A673 (cell line): ENCODE data around the gene PGGHG. TPM values are rescaled to one million over a fixed set of nuclear protein-coding genes. Genes with fewer than 3 reads are reported as not detected.

Experiments used
- BruUV-seq: library from RNA; stranded (reverse); fragments of 400-500 nt; replicated peaks from 2 replicates; lab custom pipeline; 2021; lab: Mats Ljungman, UMichigan
- CTCF ChIA-PET: fragments of 300-600 bp; sonication (Branson Sonifier 250); formaldehyde crosslinking; loops from one replicate; lab custom pipeline; 2022; ENCODE audit warnings: antibody characterized with exemption; lab: Charles Lee
- POLR2A ChIA-PET: fragments of 300-600 bp; sonication (Branson Sonifier 250); formaldehyde crosslinking; loops from one replicate; lab custom pipeline; 2022; ENCODE audit warnings: antibody characterized with exemption; ENCODE audit not compliant: low non-redundant PET; lab: Charles Lee
- DNase-seq: peaks from one replicate; pipeline ENCODE4 v3.0.0-alpha.2; 2015; ENCODE audit warnings: low spot score
- H3K27ac ChIP-seq: fragments of 200-600 bp; sonication (generic); 2 replicates; pipeline ENCODE4 v1.5.1; 2016; ENCODE audit warnings: mixed run types, low read depth, mild to moderate bottlenecking, mixed read lengths, antibody characterized with exemption, low read length; ENCODE audit not compliant: poor library complexity, severe bottlenecking
- H3K27me3 ChIP-seq: fragments of 200-600 bp; sonication (generic); replicated peaks from 2 replicates; pipeline ENCODE4 v1.6.1; 2017; ENCODE audit warnings: mixed run types, low read depth, mild to moderate bottlenecking, mixed read lengths, antibody characterized with exemption, low read length; ENCODE audit not compliant: insufficient read depth, poor library complexity
- H3K36me3 ChIP-seq: fragments of 200-600 bp; sonication (generic); 2 replicates; pipeline ENCODE4 v1.6.1; 2016; ENCODE audit warnings: mixed run types, mild to moderate bottlenecking, mixed read lengths, antibody characterized with exemption, low read length; ENCODE audit not compliant: insufficient read depth, poor library complexity, severe bottlenecking
- H3K4me1 ChIP-seq: fragments of 200-600 bp; sonication (generic); 2 replicates; pipeline ENCODE4 v1.6.1; 2017; ENCODE audit warnings: mixed run types, mild to moderate bottlenecking, mixed read lengths, antibody characterized with exemption, low read length; ENCODE audit not compliant: insufficient read depth, poor library complexity, severe bottlenecking
- H3K4me3 ChIP-seq: fragments of 200-600 bp; sonication (generic); 2 replicates; pipeline ENCODE4 v1.5.1; 2016; ENCODE audit warnings: low read depth, mixed run types, mild to moderate bottlenecking, mixed read lengths, low read length; ENCODE audit not compliant: poor library complexity, severe bottlenecking
- H3K9me3 ChIP-seq: fragments of 200-600 bp; sonication (generic); 2 replicates; pipeline ENCODE4 v1.6.1; 2016; ENCODE audit warnings: mixed run types, low read depth, mild to moderate bottlenecking, mixed read lengths, antibody characterized with exemption, low read length; ENCODE audit not compliant: poor library complexity, severe bottlenecking
- EZH2 ChIP-seq: fragments of 200-600 bp; sonication (generic); IDR thresholded peaks from 2 replicates; pipeline ENCODE4 v1.6.1; 2017; ENCODE audit warnings: borderline replicate concordance, low read depth, mild to moderate bottlenecking, mixed read lengths, antibody characterized with exemption, low read length; ENCODE audit not compliant: poor library complexity, severe bottlenecking
- intact Hi-C: fragments of 100-400 bp; cut with micrococcal nuclease; formaldehyde crosslinking; loops from one replicate; pipeline ENCODE4 v1.10.0; 2022; ENCODE audit not compliant: unreplicated experiment
- total RNA-seq: library from RNA; stranded (reverse); gene quantifications from 2 replicates; pipeline ENCODE4 v1.2.3, GENCODE V29; 2021
- TF ChIP-seq, protein P1 (sequence below): fragments of 300-800, 200-600 bp; sonication (generic); conservative IDR thresholded peaks from 2 replicates; pipeline ENCODE4 v1.5.1; 2017; ENCODE audit warnings: low read depth, mild to moderate bottlenecking, antibody characterized with exemption, low read length, moderate library complexity, mixed read lengths

PGGHG gene
- total RNA-seq, 1 experiment from 2014 or later, result 5.4 TPM

DNA sequence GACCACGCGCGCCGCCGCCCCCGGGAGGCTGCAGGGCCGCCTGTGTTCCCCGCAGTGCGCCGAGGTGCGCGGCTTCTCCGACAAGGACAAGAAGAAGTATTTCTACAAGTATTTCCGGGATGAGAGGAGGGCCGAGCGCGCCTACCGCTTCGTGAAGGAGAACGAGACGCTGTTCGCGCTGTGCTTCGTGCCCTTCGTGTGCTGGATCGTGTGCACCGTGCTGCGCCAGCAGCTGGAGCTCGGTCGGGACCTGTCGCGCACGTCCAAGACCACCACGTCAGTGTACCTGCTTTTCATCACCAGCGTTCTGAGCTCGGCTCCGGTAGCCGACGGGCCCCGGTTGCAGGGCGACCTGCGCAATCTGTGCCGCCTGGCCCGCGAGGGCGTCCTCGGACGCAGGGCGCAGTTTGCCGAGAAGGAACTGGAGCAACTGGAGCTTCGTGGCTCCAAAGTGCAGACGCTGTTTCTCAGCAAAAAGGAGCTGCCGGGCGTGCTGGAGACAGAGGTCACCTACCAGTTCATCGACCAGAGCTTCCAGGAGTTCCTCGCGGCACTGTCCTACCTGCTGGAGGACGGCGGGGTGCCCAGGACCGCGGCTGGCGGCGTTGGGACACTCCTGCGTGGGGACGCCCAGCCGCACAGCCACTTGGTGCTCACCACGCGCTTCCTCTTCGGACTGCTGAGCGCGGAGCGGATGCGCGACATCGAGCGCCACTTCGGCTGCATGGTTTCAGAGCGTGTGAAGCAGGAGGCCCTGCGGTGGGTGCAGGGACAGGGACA is 8.0 kb upstream of the PGGHG start:
- CTCF ChIA-PET, result interaction anchor here (0.6 kb wide), 1 partner anchor 197 kb away, joined by 5 read pairs; no protein-coding TSS in a partner anchor

DNA sequence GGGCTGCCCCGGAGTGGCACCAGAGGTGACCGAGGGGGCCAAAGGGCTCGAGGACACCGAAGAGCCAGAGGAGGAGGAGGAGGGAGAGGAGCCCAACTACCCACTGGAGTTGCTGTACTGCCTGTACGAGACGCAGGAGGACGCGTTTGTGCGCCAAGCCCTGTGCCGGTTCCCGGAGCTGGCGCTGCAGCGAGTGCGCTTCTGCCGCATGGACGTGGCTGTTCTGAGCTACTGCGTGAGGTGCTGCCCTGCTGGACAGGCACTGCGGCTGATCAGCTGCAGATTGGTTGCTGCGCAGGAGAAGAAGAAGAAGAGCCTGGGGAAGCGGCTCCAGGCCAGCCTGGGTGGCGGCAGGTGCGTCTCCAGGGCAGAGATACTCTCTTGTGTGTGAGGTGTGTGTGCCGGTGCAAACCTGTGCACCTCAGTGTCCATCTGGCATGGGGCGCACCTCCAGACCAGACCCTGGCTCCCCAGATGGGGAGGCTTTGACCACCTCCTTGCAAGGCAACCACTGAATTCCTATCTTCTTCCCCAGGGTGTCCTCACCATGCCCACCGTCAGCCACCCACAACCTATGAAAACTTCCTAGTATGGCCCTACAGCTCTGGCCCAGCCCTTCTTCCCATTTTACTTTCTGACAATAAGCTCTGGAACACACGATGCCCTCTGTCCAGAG is 7.3 kb upstream of the PGGHG start:
- no peak for DNase-seq
- Histone ChIP-seq H3K36me3 (no peaks in the 10 kb centered on the region), H3K9me3 (no peaks in the 10 kb centered on the region), H3K27ac (no peak overlapping the region), H3K4me3 (no peak overlapping the region), H3K4me1 (no peaks in the 10 kb centered on the region), H3K27me3 (peaks cover 43% of the 10 kb centered on the region)
- intact Hi-C loops, result no loop called here
- TF ChIP-seq, protein P1, sequence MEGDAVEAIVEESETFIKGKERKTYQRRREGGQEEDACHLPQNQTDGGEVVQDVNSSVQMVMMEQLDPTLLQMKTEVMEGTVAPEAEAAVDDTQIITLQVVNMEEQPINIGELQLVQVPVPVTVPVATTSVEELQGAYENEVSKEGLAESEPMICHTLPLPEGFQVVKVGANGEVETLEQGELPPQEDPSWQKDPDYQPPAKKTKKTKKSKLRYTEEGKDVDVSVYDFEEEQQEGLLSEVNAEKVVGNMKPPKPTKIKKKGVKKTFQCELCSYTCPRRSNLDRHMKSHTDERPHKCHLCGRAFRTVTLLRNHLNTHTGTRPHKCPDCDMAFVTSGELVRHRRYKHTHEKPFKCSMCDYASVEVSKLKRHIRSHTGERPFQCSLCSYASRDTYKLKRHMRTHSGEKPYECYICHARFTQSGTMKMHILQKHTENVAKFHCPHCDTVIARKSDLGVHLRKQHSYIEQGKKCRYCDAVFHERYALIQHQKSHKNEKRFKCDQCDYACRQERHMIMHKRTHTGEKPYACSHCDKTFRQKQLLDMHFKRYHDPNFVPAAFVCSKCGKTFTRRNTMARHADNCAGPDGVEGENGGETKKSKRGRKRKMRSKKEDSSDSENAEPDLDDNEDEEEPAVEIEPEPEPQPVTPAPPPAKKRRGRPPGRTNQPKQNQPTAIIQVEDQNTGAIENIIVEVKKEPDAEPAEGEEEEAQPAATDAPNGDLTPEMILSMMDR, result no peak
- TF ChIP-seq EZH2, result no peak
- no TSS peak for BruUV-seq
- ChIA-PET POLR2A (no interaction called here), CTCF (no interaction called here)

More for the DNA sequence above, 8.0 kb upstream of the PGGHG start:
- no peak overlapping the region for H3K27ac ChIP-seq
- H3K4me3 ChIP-seq, result no peak overlapping the region
- no peaks in the 10 kb centered on the region for H3K36me3 ChIP-seq
- POLR2A ChIA-PET, result no interaction called here
- no peak for DNase-seq
- intact Hi-C loops, result no loop called here
- no peaks in the 10 kb centered on the region for H3K9me3 ChIP-seq
- H3K4me1 ChIP-seq, result no peaks in the 10 kb centered on the region
- TF ChIP-seq, protein P1, result no peak
- peak; percentile 82 for TF ChIP-seq EZH2
- BruUV-seq, result no TSS peak
- peaks cover 43% of the 10 kb centered on the region for H3K27me3 ChIP-seq

DNA sequence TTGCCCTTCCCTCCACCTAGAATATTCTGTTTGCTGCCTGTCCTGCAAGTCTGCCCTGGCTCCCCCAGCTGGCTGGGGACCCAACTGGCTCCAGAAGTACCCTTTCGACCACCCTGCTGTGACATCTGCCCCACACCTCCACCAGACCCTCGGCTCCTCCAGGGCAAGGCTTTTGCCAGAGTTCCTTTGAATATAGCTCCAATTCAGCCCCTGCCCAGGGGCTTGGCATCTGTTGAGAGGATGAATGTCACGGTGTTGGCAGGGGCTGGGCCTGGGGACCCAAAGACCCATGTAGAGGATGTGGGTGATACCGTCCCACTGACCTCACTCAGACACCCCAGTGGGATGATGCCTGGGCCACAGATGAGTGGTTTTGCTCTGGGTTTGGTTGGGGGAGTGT is 6.8 kb upstream of the PGGHG start:
- H3K27me3 ChIP-seq, result peaks cover 43% of the 10 kb centered on the region

More for the DNA sequence above, 6.8 kb upstream of the PGGHG start:
- ChIA-PET CTCF (no interaction called here), POLR2A (no interaction called here)
- intact Hi-C loops, result no loop called here
- Histone ChIP-seq H3K27ac (no peak overlapping the region), H3K4me1 (no peaks in the 10 kb centered on the region), H3K9me3 (no peaks in the 10 kb centered on the region), H3K4me3 (no peak overlapping the region), H3K36me3 (no peaks in the 10 kb centered on the region)
- DNase-seq, result no peak
- no TSS peak for BruUV-seq
- no peak for TF ChIP-seq EZH2
- TF ChIP-seq, protein P1, result no peak
